ENCODE results near the gene RPL5. TPM values are rescaled to one million over a fixed set of nuclear protein-coding genes. Genes with fewer than 3 reads are reported as not detected.

RPL5 gene
- total RNA-seq, 1 donor from 2014 or later = 618 TPM

GRCh38 chr1:92844439-92844838 is 12.6 kb downstream of the RPL5 start:
- H3K36me3 Mint-ChIP-seq (ENCODE audit: low read depth) = peaks cover 25% of the 10 kb centered on the region
- peaks cover 6% of the 10 kb centered on the region for H3K4me1 Mint-ChIP-seq (ENCODE audit: low read depth)
- no peak for TF ChIP-seq CTCF (IDR thresholded peaks at IDR 0.05)
- H3K9me3 Mint-ChIP-seq (ENCODE audit: low read depth) = no peaks in the 10 kb centered on the region
- H3K4me3 Mint-ChIP-seq (ENCODE audit: unreplicated experiment) = no peak overlapping the region
- DNase-seq (ENCODE audit: low spot score) = no peak
- no peak overlapping the region for H3K27ac Mint-ChIP-seq (ENCODE audit: unreplicated experiment)
- no peaks in the 10 kb centered on the region for H3K27me3 Mint-ChIP-seq (ENCODE audit: low read depth)

GRCh38 chr1:92845908-92846307 is 14.1 kb downstream of the RPL5 start:
- H3K27me3 Mint-ChIP-seq (ENCODE audit: low read depth) = no peaks in the 10 kb centered on the region
- no peak overlapping the region for H3K4me3 Mint-ChIP-seq (ENCODE audit: unreplicated experiment)
- DNase-seq (ENCODE audit: low spot score) = no peak
- no peak overlapping the region for H3K27ac Mint-ChIP-seq (ENCODE audit: unreplicated experiment)
- H3K9me3 Mint-ChIP-seq (ENCODE audit: low read depth) = no peaks in the 10 kb centered on the region
- no peak for TF ChIP-seq CTCF (IDR thresholded peaks at IDR 0.05)
- no peaks in the 10 kb centered on the region for H3K4me1 Mint-ChIP-seq (ENCODE audit: low read depth)
- peaks cover 15% of the 10 kb centered on the region for H3K36me3 Mint-ChIP-seq (ENCODE audit: low read depth)

GRCh38 chr1:92848201-92848600 is 16.4 kb downstream of the RPL5 start:
- Mint-ChIP-seq H3K27ac (ENCODE audit: unreplicated experiment) (no peak overlapping the region), H3K4me3 (ENCODE audit: unreplicated experiment) (no peak overlapping the region), H3K36me3 (ENCODE audit: low read depth) (peaks cover 8% of the 10 kb centered on the region), H3K4me1 (ENCODE audit: low read depth) (peaks cover 3% of the 10 kb centered on the region), H3K27me3 (ENCODE audit: low read depth) (no peaks in the 10 kb centered on the region), H3K9me3 (ENCODE audit: low read depth) (no peaks in the 10 kb centered on the region)
- TF ChIP-seq CTCF (IDR thresholded peaks at IDR 0.05) = no peak
- DNase-seq (ENCODE audit: low spot score) = no peak

- no peak overlapping the region for H3K4me3 Mint-ChIP-seq (ENCODE audit: unreplicated experiment)
- no peak for TF ChIP-seq CTCF (IDR thresholded peaks at IDR 0.05)
- DNase-seq (ENCODE audit: low spot score) = no peak
- H3K4me1 Mint-ChIP-seq (ENCODE audit: low read depth) = peaks cover 3% of the 10 kb centered on the region
- H3K27ac Mint-ChIP-seq (ENCODE audit: unreplicated experiment) = no peak overlapping the region
- H3K27me3 Mint-ChIP-seq (ENCODE audit: low read depth) = no peaks in the 10 kb centered on the region
- peaks cover 5% of the 10 kb centered on the region for H3K9me3 Mint-ChIP-seq (ENCODE audit: low read depth)
- peaks cover 2% of the 10 kb centered on the region for H3K36me3 Mint-ChIP-seq (ENCODE audit: low read depth)
These were observed 18.2 kb downstream of the RPL5 start for GRCh38 chr1:92850019-92850418.

- Mint-ChIP-seq H3K27ac (ENCODE audit: unreplicated experiment) (no peak overlapping the region), H3K4me1 (ENCODE audit: low read depth) (peaks cover 3% of the 10 kb centered on the region), H3K27me3 (ENCODE audit: low read depth) (no peaks in the 10 kb centered on the region), H3K36me3 (ENCODE audit: low read depth) (peaks cover 2% of the 10 kb centered on the region), H3K4me3 (ENCODE audit: unreplicated experiment) (no peak overlapping the region), H3K9me3 (ENCODE audit: low read depth) (peaks cover 5% of the 10 kb centered on the region)
- no peak for TF ChIP-seq CTCF (IDR thresholded peaks at IDR 0.05)
- DNase-seq (ENCODE audit: low spot score) = no peak
These were observed 19.9 kb downstream of the RPL5 start for GRCh38 chr1:92851729-92852128.
